22Rv1 (cell line): ENCODE measurements around the gene PPCDC.

Experiments used
- H3K27ac ChIP-seq: fragments of 450-650 bp; 2 replicates; pipeline ENCODE4 v1.5.1; 2017
- CTCF ChIP-seq: fragments of 450-650 bp; IDR thresholded peaks from 2 replicates; pipeline ENCODE4 v1.5.1; 2017; ENCODE audit warnings: mild to moderate bottlenecking
- ZFX ChIP-seq: fragments of 450-650 bp; IDR thresholded peaks from 2 replicates; pipeline ENCODE4 v1.6.1; 2017; ENCODE audit warnings: antibody characterized with exemption, borderline replicate concordance

The PPCDC gene

GRCh38 chr15:75043509-75044257 is 20.3 kb downstream of the PPCDC start:
- TF ChIP-seq CTCF = no peak
- no peak for TF ChIP-seq ZFX
- no peak overlapping the region for H3K27ac ChIP-seq

- TF ChIP-seq CTCF = no peak
- TF ChIP-seq ZFX = no peak
- no peak overlapping the region for H3K27ac ChIP-seq
Observed at GRCh38 chr15:75044258-75044878, 21.0 kb downstream of the PPCDC start.

- no peak overlapping the region for H3K27ac ChIP-seq
- TF ChIP-seq ZFX (no peak), CTCF (no peak)
Observed at GRCh38 chr15:75045332-75046015, 22.1 kb downstream of the PPCDC start.

- TF ChIP-seq CTCF = no peak
- no peak overlapping the region for H3K27ac ChIP-seq
Observed at GRCh38 chr15:75048394-75048793, 25.0 kb downstream of the PPCDC start.

- no peak for TF ChIP-seq CTCF
- no peak for TF ChIP-seq ZFX
Observed at GRCh38 chr15:75049392-75049791, 26.0 kb downstream of the PPCDC start.

GRCh38 chr15:75050283-75050682 is 26.9 kb downstream of the PPCDC start:
- TF ChIP-seq CTCF = no peak
- no peak overlapping the region for H3K27ac ChIP-seq

More at GRCh38 chr15:75049392-75049791, 26.0 kb downstream of the PPCDC start:
- H3K27ac ChIP-seq = no peak overlapping the region

- no peak for TF ChIP-seq ZFX
- TF ChIP-seq CTCF = no peak
- no peak overlapping the region for H3K27ac ChIP-seq
Observed at GRCh38 chr15:75051191-75051608, 27.8 kb downstream of the PPCDC start.
